Thoracic aorta (tissue), 2 donors: ENCODE measurements around the gene ROBO1. TPM values are rescaled to one million over a fixed set of nuclear protein-coding genes. Genes with fewer than 3 reads are reported as not detected.

Experiments
- ATAC-seq: fragments of 150-250 bp; one replicate; pipeline ENCODE4 v1.8.0; 2017; ENCODE audit warnings: low read depth; ENCODE audit not compliant: insufficient number of reproducible peaks, low FRiP score
- DNase-seq: peaks from one replicate; pipeline ENCODE4 v3.0.0-alpha.2; 2020; ENCODE audit warnings: low spot score
- H3K27ac ChIP-seq, 2 donors: fragments of 200-600 bp; sonication (generic); 1 replicate in 1 of 2; 2 replicates in 1 of 2; pipeline ENCODE4 v1.5.1; 2016; ENCODE audit warnings: mild to moderate bottlenecking in 2 of 2, moderate library complexity in 2 of 2
- H3K27me3 ChIP-seq: fragments of 200-600 bp; sonication (generic); replicated peaks from 2 replicates; pipeline ENCODE4 v1.6.0; 2016; ENCODE audit warnings: mild to moderate bottlenecking; ENCODE audit not compliant: insufficient read depth
- H3K36me3 ChIP-seq: fragments of 200-600 bp; sonication (generic); one replicate; pipeline ENCODE4 v1.5.1; 2016
- H3K4me1 ChIP-seq, 2 donors: fragments of 200-600 bp; sonication (generic); 1 replicate in 1 of 2; 2 replicates in 1 of 2; pipeline versions ENCODE4 v1.5.1 to v1.6.0; 2016; ENCODE audit warnings: low read depth in 2 of 2, mild to moderate bottlenecking in 1 of 2; ENCODE audit not compliant: control insufficient read depth in 1 of 2
- H3K4me3 ChIP-seq: fragments of 200-600 bp; sonication (generic); 2 replicates; pipeline ENCODE4 v1.5.1; 2016; ENCODE audit warnings: mild to moderate bottlenecking
- H3K9me3 ChIP-seq: fragments of 200-600 bp; sonication (generic); 2 replicates; pipeline ENCODE4 v1.5.1; 2016
- total RNA-seq, 2 donors: library from RNA; depleted of rRNA; stranded (reverse); fragments of >200 nt; gene quantifications; one replicate each; pipeline versions ENCODE4 v1.1.0 to v1.2.3, GENCODE V29; 2016
- TF ChIP-seq, protein P1 (sequence below): fragments of 200-600 bp; sonication (generic); IDR thresholded peaks from one replicate; pipeline ENCODE4 v1.5.1; 2019; ENCODE audit warnings: antibody characterized with exemption

ROBO1 gene
- total RNA-seq, 2 donors from 2014 or later: 13.3 to 24.4 TPM

DNA sequence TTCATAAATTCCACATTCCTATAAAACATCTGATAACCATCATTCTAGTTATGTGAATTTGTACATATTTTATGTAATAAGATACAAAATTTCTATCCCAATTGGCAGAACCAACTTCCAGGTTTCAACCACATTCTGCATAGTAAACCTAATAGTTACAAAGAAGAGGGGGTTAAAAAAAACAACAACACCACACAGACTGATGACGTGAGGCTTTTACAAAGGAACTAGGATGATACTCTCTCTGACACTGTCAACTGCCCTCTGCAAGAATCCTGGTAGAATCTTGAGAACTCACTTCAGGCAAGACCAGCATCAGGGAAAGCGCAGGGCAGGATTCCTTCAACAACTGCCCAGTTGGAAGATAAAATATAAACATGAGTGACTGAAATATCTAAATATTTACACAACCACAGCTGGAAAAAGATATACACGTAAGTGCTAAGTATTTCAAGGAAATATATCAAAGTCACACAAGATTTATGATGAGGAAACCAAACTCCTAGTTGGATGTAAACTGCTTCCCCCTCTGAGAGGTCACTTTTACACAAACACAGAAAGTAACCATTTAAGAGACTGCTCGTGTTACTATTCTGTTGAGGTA, 816.4 kb downstream of the ROBO1 start:
- Histone ChIP-seq H3K4me3 (no peak overlapping the region), H3K4me1 (peaks cover 0 to 13% of the 10 kb centered on the region in 2 donors), H3K27ac (no peak overlapping the region), H3K9me3 (peaks cover 5% of the 10 kb centered on the region), H3K36me3 (no peaks in the 10 kb centered on the region), H3K27me3 (no peaks in the 10 kb centered on the region)
- TF ChIP-seq, protein P1, sequence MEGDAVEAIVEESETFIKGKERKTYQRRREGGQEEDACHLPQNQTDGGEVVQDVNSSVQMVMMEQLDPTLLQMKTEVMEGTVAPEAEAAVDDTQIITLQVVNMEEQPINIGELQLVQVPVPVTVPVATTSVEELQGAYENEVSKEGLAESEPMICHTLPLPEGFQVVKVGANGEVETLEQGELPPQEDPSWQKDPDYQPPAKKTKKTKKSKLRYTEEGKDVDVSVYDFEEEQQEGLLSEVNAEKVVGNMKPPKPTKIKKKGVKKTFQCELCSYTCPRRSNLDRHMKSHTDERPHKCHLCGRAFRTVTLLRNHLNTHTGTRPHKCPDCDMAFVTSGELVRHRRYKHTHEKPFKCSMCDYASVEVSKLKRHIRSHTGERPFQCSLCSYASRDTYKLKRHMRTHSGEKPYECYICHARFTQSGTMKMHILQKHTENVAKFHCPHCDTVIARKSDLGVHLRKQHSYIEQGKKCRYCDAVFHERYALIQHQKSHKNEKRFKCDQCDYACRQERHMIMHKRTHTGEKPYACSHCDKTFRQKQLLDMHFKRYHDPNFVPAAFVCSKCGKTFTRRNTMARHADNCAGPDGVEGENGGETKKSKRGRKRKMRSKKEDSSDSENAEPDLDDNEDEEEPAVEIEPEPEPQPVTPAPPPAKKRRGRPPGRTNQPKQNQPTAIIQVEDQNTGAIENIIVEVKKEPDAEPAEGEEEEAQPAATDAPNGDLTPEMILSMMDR: no peak
- DNase-seq (no peak), ATAC-seq (no peak)

DNA sequence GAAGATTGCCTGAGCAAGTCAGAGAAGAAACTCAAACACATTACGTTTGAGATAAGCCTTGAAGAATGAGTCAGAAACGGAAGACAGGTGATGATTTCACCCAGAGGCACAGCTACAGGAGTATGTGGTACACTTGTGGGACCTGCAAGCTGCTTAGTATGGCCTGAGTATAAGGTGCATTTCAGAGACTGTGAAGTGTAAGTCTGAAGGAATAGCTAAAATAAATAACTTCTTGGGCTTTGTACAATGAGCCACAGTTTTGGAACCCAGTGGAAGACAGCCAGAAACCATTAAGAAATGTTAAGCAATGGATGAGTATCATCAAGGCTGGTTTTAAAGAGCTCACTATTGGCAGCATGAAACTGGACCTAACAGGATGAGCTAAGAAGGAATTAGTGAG, 826.2 kb downstream of the ROBO1 start:
- Histone ChIP-seq H3K9me3 (no peaks in the 10 kb centered on the region), H3K27ac (no peak overlapping the region), H3K27me3 (no peaks in the 10 kb centered on the region), H3K36me3 (no peaks in the 10 kb centered on the region), H3K4me1 (no peaks in the 10 kb centered on the region), H3K4me3 (no peak overlapping the region)
- no peak for ATAC-seq
- no peak for DNase-seq
- TF ChIP-seq, protein P1: no peak

DNA sequence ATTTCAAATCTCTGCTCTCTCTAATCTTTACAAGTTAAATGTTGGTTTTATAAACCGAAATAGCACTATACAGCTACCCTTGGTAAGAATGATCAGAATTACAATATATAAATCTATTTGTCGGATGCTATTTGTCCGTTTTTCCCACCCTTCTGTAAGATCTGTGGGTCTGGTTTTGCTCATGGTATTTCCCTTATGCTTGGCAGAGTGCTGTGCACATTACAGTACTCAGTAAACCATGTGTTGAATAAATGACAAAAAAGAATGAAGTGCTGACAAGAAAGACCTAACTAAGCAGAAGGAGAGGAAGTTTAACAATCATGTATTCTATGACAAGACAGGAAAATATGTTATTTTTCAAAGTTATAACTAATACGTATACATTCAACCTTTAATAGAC, 827.2 kb downstream of the ROBO1 start:
- DNase-seq: no peak
- no peaks in the 10 kb centered on the region for H3K9me3 ChIP-seq
- no peak for ATAC-seq
- no peak overlapping the region for H3K27ac ChIP-seq
- TF ChIP-seq, protein P1: no peak
- H3K36me3 ChIP-seq: no peaks in the 10 kb centered on the region
- H3K27me3 ChIP-seq: no peaks in the 10 kb centered on the region
- H3K4me3 ChIP-seq: no peak overlapping the region
- no peaks in the 10 kb centered on the region for H3K4me1 ChIP-seq

DNA sequence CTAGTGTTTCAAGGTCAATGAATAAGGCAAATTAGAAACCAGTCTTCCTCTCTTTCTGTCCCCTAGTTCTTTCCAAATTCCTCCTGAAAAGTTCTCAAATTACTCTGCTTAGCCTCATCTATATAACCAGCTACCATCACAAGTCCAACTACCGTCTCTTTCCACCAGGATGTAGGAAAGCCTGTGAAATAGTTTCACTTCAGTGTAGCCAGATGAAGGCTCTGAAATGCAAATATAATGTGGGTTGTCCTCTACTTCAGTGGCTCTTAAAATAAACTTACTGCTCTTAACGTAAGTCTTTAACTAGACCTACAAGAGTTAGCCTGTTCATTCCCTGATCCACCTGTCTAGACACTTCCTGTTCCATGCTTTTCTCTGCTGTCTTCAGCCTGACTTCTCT, 827.7 kb downstream of the ROBO1 start:
- Histone ChIP-seq H3K9me3 (no peaks in the 10 kb centered on the region), H3K27me3 (no peaks in the 10 kb centered on the region), H3K4me1 (no peaks in the 10 kb centered on the region), H3K4me3 (no peak overlapping the region), H3K36me3 (no peaks in the 10 kb centered on the region), H3K27ac (no peak overlapping the region)
- no peak for ATAC-seq
- TF ChIP-seq, protein P1: no peak
- DNase-seq: no peak

DNA sequence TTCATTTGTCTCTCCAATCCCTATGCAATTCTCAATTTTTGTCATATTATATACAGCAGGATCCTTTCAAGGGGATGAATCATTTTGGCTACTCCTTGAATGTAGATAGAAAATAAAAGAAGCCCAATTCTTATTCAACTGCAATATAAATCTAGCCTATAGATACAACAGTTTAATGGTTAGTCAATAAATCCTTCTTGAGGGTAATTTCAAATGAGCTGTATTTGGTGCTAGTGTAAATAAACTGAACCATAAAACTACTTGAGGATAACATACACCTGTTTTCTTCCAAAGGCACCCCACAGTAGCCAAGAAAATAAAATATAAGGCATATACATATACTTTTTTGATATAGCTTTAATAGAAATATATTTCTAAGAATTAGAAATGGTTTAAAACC, 830.3 kb downstream of the ROBO1 start:
- H3K9me3 ChIP-seq: no peaks in the 10 kb centered on the region
- TF ChIP-seq, protein P1: no peak

More for the DNA sequence above, 830.3 kb downstream of the ROBO1 start:
- no peak for ATAC-seq
- no peak overlapping the region for H3K4me3 ChIP-seq
- no peaks in the 10 kb centered on the region for H3K36me3 ChIP-seq
- H3K4me1 ChIP-seq: no peaks in the 10 kb centered on the region
- DNase-seq: no peak
- H3K27ac ChIP-seq: no peak overlapping the region
- H3K27me3 ChIP-seq: no peaks in the 10 kb centered on the region
